GM12878 (cell line): ENCODE data around the gene GABRB3. TPM values are rescaled to one million over a fixed set of nuclear protein-coding genes. Genes with fewer than 3 reads are reported as not detected.

ENCODE experiments used
- ATAC-seq: fragments of 200-7000 bp; cut with Tn5 transposase; 3 replicates; pipeline ENCODE4 v1.9.1; 2020; ENCODE audit warnings: mild to moderate bottlenecking, moderate library complexity
- BruUV-seq: library from RNA; stranded (reverse); fragments of 400-500 nt; replicated peaks from 2 replicates; lab custom pipeline; 2021; lab: Mats Ljungman, UMichigan
- CTCF ChIA-PET: fragments of 300-600 bp; sonication (Branson Sonifier 250); formaldehyde crosslinking; extraction: SDS; loops from one replicate; lab custom pipeline; 2021; ENCODE audit warnings: inconsistent platforms; lab: Yijun Ruan, JAX
- POLR2A ChIA-PET: fragments of 350-600 bp; formaldehyde crosslinking; extraction: SDS; loops from one replicate; lab custom pipeline; 2021; ENCODE audit warnings: inconsistent platforms; lab: Charles Lee
- RAD21 ChIA-PET: fragments of 300-600 bp; sonication (Branson Sonifier 250); formaldehyde crosslinking; loops from one replicate; lab custom pipeline; 2023; ENCODE audit warnings: antibody characterized with exemption; ENCODE audit not compliant: unreplicated experiment; lab: Charles Lee
- SMC1A ChIA-PET: fragments of 300-600 bp; sonication (Branson Sonifier 250); formaldehyde crosslinking; loops from one replicate; lab custom pipeline; 2023; ENCODE audit not compliant: unreplicated experiment, uncharacterized antibody; lab: Charles Lee
- DNase-seq: peaks from one replicate; pipeline ENCODE4 v3.0.0-alpha.2; 2011; ENCODE audit warnings: low read depth, low spot score
- FAIRE-seq: peaks from 3 replicates; lab custom pipeline; 2011; peaks lifted over from hg19 to GRCh38; lab: Jason Lieb, UNC
- H2AFZ ChIP-seq: 2 replicates; pipeline ENCODE4 v1.6.0; 2011; ENCODE audit warnings: low read depth, low read length, control low read depth; ENCODE audit not compliant: control insufficient read depth
- H3K27ac ChIP-seq: 2 replicates; pipeline ENCODE4 v1.5.1; 2011; ENCODE audit warnings: control low read depth; ENCODE audit not compliant: control insufficient read depth, insufficient read depth
- H3K27me3 ChIP-seq, 2 experiments: replicated peaks in 1 of 2; 2 replicates each; pipeline versions ENCODE4 v1.6.0 to v1.6.1; 2011; ENCODE audit warnings: low read length in 1 of 2; ENCODE audit not compliant: control insufficient read depth in 2 of 2, insufficient read depth in 2 of 2
- H3K36me3 ChIP-seq, 2 experiments: 2 replicates each; pipeline ENCODE4 v1.5.1; 2011; ENCODE audit warnings: low read length in 1 of 2; ENCODE audit not compliant: control insufficient read depth in 2 of 2, insufficient read depth in 2 of 2
- H3K4me1 ChIP-seq: 2 replicates; pipeline ENCODE4 v1.6.1; 2011; ENCODE audit warnings: mild to moderate bottlenecking, low read length, moderate library complexity, mixed read lengths; ENCODE audit not compliant: control insufficient read depth, insufficient read depth
- H3K4me2 ChIP-seq: 2 replicates; pipeline ENCODE4 v1.6.0; 2011; ENCODE audit warnings: control low read depth; ENCODE audit not compliant: control insufficient read depth, insufficient read depth
- H3K4me3 ChIP-seq: fragments of 200-600 bp; sonication (generic); 2 replicates; pipeline ENCODE4 v1.5.1; 2016
- H3K79me2 ChIP-seq: 2 replicates; pipeline ENCODE4 v1.6.0; 2011; ENCODE audit warnings: low read length; ENCODE audit not compliant: control insufficient read depth, insufficient read depth
- H3K9ac ChIP-seq: 2 replicates; pipeline ENCODE4 v1.8.0; 2011; ENCODE audit warnings: low read length, control low read depth, mixed read lengths; ENCODE audit not compliant: control insufficient read depth, insufficient read depth
- H3K9me3 ChIP-seq: replicated peaks from 3 replicates; pipeline ENCODE4 v1.5.1; 2011; ENCODE audit warnings: mild to moderate bottlenecking, low read length; ENCODE audit not compliant: control insufficient read depth, insufficient read depth
- H4K20me1 ChIP-seq: 2 replicates; pipeline ENCODE4 v1.6.0; 2011; ENCODE audit not compliant: control insufficient read depth, insufficient read depth
- DPF2 ChIP-seq: fragments of 450-650 bp; IDR thresholded peaks from 2 replicates; pipeline ENCODE4 v1.6.1; 2017; ENCODE audit warnings: mild to moderate bottlenecking
- HDGF ChIP-seq: fragments of 450-650 bp; IDR thresholded peaks from 2 replicates; pipeline ENCODE4 v1.6.1; 2016; ENCODE audit warnings: antibody characterized with exemption
- PAX8 ChIP-seq: fragments of 450-650 bp; IDR thresholded peaks from 2 replicates; pipeline ENCODE4 v1.6.1; 2017; ENCODE audit warnings: mild to moderate bottlenecking, moderate library complexity
- RBBP5 ChIP-seq: fragments of 200-600 bp; sonication (generic); conservative IDR thresholded peaks from 2 replicates; pipeline ENCODE4 v1.6.1; 2016
- SIX5 ChIP-seq: IDR thresholded peaks from 2 replicates; pipeline ENCODE4 v1.6.1; 2011; ENCODE audit warnings: mild to moderate bottlenecking, low read depth, low read length, moderate library complexity; ENCODE audit not compliant: severe bottlenecking
- SP1 ChIP-seq: IDR thresholded peaks from one replicate; pipeline ENCODE4 v1.6.1; 2011; ENCODE audit warnings: low read depth, low read length
- SREBF2 ChIP-seq: IDR thresholded peaks from 2 replicates; pipeline ENCODE4 v1.6.1; 2012; ENCODE audit warnings: mild to moderate bottlenecking, low read length
- STAT3 ChIP-seq: IDR thresholded peaks from 2 replicates; pipeline ENCODE4 v1.6.1; 2011; ENCODE audit warnings: low read depth, low read length, improper control_type of control experiment
- SUPT20H ChIP-seq: IDR thresholded peaks from 2 replicates; pipeline ENCODE4 v1.6.1; 2011; ENCODE audit warnings: low read depth, mild to moderate bottlenecking, low read length, moderate library complexity, borderline replicate concordance; ENCODE audit not compliant: control insufficient read depth
- TARDBP ChIP-seq: IDR thresholded peaks from 2 replicates; pipeline ENCODE4 v1.6.1; 2016; ENCODE audit warnings: borderline replicate concordance
- ZNF24 ChIP-seq: fragments of 450-650 bp; IDR thresholded peaks from 2 replicates; pipeline ENCODE4 v1.6.1; 2017; ENCODE audit warnings: antibody characterized with exemption, mild to moderate bottlenecking
- ZZZ3 ChIP-seq: IDR thresholded peaks from 2 replicates; pipeline ENCODE4 v1.6.1; 2011; ENCODE audit warnings: low read depth; ENCODE audit not compliant: control insufficient read depth, insufficient read length
- WGBS: methylation state at CpG from one replicate; pipeline ENCODE4 v1.1.6; 2016; ENCODE audit warnings: low lambda C conversion rate; ENCODE audit not compliant: insufficient replicate concordance, insufficient coverage; ENCODE audit errors: missing lambda C conversion rate; 5-methylcytosine and 5-hydroxymethylcytosine counted together
- in situ Hi-C: fragments of 300-500 bp; cut with MboI; formaldehyde crosslinking; loops from 9 replicates; pipeline ENCODE4 v1.14.3; 2018; ENCODE audit warnings: mixed read lengths
- intact Hi-C: fragments of 100-400 bp; cut with micrococcal nuclease; formaldehyde crosslinking; loops from one replicate; pipeline ENCODE4 v1.14.2; 2022; ENCODE audit not compliant: unreplicated experiment
- polyA plus RNA-seq, 11 experiments: library from polyadenylated mRNA; depleted of rRNA in 4 of 11; unstranded in 6 of 11; stranded (reverse) in 5 of 11; fragments of >200 nt; fragmentation: Nextera tagmentation in 4 of 11; fragmentation: Illumina TruSeq in 1 of 11; extraction: Ambion mirVana in 4 of 11; extraction: Trizol in 1 of 11; gene quantifications; 1 replicate in 1 of 11; 2 replicates in 10 of 11; pipeline versions ENCODE4 v1.2.1 to v1.2.3, GENCODE V29; 2011 to 2016; ENCODE audit warnings: inconsistent platforms in 2 of 11, missing spikeins in 2 of 11, low read depth in 1 of 11
- total RNA-seq, 4 experiments: library from RNA; depleted of rRNA in 3 of 4; stranded (reverse); fragments of >200 nt in 3 of 4; fragmentation: Illumina TruSeq in 1 of 4; extraction: Trizol in 1 of 4; gene quantifications; 2 replicates each; pipeline versions ENCODE4 v1.2.1 to v1.2.3, GENCODE V29; 2013 to 2021
- TF ChIP-seq, protein P1 (sequence below): IDR thresholded peaks from 2 replicates; pipeline ENCODE4 v1.6.1; 2012; ENCODE audit warnings: mild to moderate bottlenecking, low read depth, low read length

The GABRB3 gene
- total and polyA plus RNA-seq, 10 of the 15 experiments (the other 5 are each of a cell fraction or from before 2014, with no cell fraction given), result 0.05 to 0.08 (median 0.05) TPM; not detected in 7

- TF ChIP-seq SUPT20H, result no peak
- TF ChIP-seq RBBP5, result no peak
- no peak for TF ChIP-seq SIX5
- TF ChIP-seq SREBF2, result no peak
- no peak for TF ChIP-seq ZNF24
- TF ChIP-seq STAT3, result no peak
Observed at GRCh38 chr15:26661107-26661506, 111.8 kb downstream of the GABRB3 start (continued).

DNA sequence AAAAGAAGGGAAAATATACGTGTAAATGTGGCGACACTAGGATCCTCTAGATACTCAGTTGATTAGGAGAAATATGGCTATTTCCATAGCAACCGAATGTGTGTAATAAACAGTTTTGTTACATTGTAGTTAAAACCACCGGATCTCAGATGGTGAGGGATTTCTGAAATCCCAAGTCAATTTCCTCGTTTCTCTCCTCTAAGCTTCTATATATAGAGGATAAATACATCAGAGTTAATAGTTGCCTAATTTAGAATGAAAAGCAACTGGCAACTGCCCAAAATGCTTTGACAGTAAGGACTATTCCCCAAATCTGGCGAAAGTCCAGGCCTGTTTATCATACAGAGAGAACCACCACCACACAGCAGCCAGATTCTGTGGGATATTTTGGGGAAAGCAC lies 112.6 kb downstream of the GABRB3 start:
- ChIA-PET POLR2A (no interaction called here), CTCF (no interaction called here), SMC1A (no interaction called here), RAD21 (no interaction called here)
- intact Hi-C loops (no loop called here), in situ Hi-C loops (loop anchor here (10.0 kb wide), 1 partner anchor 65 kb away; no protein-coding TSS in a partner anchor)
- FAIRE-seq (no peak), ATAC-seq (no peak), DNase-seq (no peak)
- 38% methylated on average over 6 of the region's 6 CpGs for WGBS
- H3K27me3 ChIP-seq, result no peaks in the 10 kb centered on the region
- H3K27ac ChIP-seq, result no peak overlapping the region
- H3K4me3 ChIP-seq, result no peak overlapping the region
- no peaks in the 10 kb centered on the region for H3K36me3 ChIP-seq
- no peak overlapping the region for H2AFZ ChIP-seq
- H3K4me2 ChIP-seq, result no peak overlapping the region
- no peaks in the 10 kb centered on the region; the same call in 2 of the 3 replicates for H3K9me3 ChIP-seq
- H3K9ac ChIP-seq, result no peak overlapping the region
- TF ChIP-seq PAX8, result no peak
- TF ChIP-seq ZZZ3, result no peak
- no peak for TF ChIP-seq ZNF24
- TF ChIP-seq, protein P1, sequence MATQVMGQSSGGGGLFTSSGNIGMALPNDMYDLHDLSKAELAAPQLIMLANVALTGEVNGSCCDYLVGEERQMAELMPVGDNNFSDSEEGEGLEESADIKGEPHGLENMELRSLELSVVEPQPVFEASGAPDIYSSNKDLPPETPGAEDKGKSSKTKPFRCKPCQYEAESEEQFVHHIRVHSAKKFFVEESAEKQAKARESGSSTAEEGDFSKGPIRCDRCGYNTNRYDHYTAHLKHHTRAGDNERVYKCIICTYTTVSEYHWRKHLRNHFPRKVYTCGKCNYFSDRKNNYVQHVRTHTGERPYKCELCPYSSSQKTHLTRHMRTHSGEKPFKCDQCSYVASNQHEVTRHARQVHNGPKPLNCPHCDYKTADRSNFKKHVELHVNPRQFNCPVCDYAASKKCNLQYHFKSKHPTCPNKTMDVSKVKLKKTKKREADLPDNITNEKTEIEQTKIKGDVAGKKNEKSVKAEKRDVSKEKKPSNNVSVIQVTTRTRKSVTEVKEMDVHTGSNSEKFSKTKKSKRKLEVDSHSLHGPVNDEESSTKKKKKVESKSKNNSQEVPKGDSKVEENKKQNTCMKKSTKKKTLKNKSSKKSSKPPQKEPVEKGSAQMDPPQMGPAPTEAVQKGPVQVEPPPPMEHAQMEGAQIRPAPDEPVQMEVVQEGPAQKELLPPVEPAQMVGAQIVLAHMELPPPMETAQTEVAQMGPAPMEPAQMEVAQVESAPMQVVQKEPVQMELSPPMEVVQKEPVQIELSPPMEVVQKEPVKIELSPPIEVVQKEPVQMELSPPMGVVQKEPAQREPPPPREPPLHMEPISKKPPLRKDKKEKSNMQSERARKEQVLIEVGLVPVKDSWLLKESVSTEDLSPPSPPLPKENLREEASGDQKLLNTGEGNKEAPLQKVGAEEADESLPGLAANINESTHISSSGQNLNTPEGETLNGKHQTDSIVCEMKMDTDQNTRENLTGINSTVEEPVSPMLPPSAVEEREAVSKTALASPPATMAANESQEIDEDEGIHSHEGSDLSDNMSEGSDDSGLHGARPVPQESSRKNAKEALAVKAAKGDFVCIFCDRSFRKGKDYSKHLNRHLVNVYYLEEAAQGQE, result no peak
- TF ChIP-seq DPF2, result no peak
- no peak for TF ChIP-seq TARDBP
- TF ChIP-seq SP1, result no peak
- no peak for TF ChIP-seq HDGF
- no peaks in the 10 kb centered on the region for H3K4me1 ChIP-seq
- BruUV-seq, result no TSS peak
- no peaks in the 10 kb centered on the region for H4K20me1 ChIP-seq
- H3K79me2 ChIP-seq, result no peaks in the 10 kb centered on the region
